ENCODE measurements around the gene SETDB1.
A peak's percentile ranks its signal among the peaks of the same experiment; 100 is the strongest.

Gene SETDB1

DNA sequence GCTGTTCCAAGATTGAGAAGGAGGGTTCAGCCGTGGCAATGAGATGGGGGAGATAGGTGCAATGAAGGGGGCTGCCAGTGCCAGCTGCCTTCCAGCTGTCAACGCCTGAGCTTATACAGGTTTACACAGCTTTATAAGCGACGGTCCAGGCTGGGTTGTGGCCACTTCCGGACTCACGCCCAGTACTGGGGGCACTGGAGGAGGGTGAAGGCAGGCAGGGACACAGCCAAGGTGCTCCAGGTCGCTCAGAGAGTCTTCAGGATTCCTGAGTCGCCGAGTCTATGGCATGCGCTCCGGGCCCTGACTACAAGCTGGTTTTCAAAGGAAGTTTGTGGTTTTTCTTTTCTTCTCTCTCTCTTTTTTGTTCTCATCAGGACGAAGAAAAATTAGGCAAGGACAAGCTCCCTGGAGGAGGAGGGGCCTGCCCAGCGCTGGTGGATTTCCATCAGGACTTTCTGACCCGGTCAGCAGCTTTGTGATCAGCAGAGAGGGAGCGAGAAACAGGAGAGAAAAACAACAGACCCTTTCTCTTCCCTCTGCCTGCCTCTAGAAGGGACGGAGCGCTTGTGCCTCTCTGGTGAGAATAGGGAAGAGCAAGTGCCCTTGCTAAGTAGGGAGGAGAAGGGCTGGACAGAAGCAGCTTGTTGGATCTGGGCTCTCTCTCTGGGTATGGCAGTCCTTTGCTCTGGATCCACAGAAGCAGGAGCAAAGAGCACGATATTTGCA lies 80.3 kb downstream of the SETDB1 start, which contains the start of gene MINDY1:
MINDY1 (minus strand) TSS at position 576 of the 726 bp plus-strand sequence. CDS start 4,285 bp downstream, outside the sequence.
- no peaks in the 10 kb centered on the region for H3K27me3 ChIP-seq (ENCODE audit: control insufficient read depth, insufficient read depth, low read length)
- H3K4me2 ChIP-seq (ENCODE audit: low read length), result peak within 1 kb of the TSS; percentile 63
- H3K27ac ChIP-seq, result peak within 1 kb of the TSS; percentile 95
- H3K9me3 ChIP-seq (ENCODE audit: control insufficient read depth, low read length), result no peaks in the 10 kb centered on the region
- H3K4me3 ChIP-seq (ENCODE audit: low read depth, low read length), result peak within 1 kb of the TSS; percentile 79
- peaks cover 5% of the 10 kb centered on the region for H3K79me2 ChIP-seq
- peaks cover 11% of the 10 kb centered on the region for H3K4me1 ChIP-seq
- TF ChIP-seq, protein P1, sequence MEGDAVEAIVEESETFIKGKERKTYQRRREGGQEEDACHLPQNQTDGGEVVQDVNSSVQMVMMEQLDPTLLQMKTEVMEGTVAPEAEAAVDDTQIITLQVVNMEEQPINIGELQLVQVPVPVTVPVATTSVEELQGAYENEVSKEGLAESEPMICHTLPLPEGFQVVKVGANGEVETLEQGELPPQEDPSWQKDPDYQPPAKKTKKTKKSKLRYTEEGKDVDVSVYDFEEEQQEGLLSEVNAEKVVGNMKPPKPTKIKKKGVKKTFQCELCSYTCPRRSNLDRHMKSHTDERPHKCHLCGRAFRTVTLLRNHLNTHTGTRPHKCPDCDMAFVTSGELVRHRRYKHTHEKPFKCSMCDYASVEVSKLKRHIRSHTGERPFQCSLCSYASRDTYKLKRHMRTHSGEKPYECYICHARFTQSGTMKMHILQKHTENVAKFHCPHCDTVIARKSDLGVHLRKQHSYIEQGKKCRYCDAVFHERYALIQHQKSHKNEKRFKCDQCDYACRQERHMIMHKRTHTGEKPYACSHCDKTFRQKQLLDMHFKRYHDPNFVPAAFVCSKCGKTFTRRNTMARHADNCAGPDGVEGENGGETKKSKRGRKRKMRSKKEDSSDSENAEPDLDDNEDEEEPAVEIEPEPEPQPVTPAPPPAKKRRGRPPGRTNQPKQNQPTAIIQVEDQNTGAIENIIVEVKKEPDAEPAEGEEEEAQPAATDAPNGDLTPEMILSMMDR (IDR thresholded peaks at IDR 0.05), result peak; percentile 47
- H2AFZ ChIP-seq, result peak within 1 kb of the TSS; percentile 85
- no peaks in the 10 kb centered on the region for H3K36me3 ChIP-seq (ENCODE audit: control insufficient read depth, insufficient read depth, low read length)
- H3K9ac ChIP-seq, result peak within 1 kb of the TSS; percentile 37

DNA sequence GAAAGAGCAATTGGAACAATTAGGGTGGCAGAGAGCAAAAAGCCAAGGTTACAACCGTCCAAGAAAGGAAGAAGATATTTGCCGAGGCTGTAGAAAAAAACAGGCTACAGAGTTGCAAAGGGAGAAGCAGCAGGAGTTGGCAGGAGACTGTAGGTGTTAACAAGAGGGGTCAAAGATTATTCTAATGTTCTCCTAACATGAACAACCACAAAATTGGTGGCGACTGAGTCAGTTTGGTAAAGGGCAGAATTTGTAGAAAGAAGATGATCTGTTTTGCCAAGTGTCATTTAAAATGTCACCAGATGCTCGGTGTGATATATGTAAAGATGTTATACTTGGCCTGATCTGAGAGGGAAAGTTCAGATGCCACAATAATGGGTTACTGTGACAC lies 81.7 kb downstream of the SETDB1 start:
- no peaks in the 10 kb centered on the region for H3K27me3 ChIP-seq (ENCODE audit: control insufficient read depth, insufficient read depth, low read length)
- H3K79me2 ChIP-seq, result peaks cover 5% of the 10 kb centered on the region
- peak overlapping the region; percentile 37 for H3K9ac ChIP-seq
- H2AFZ ChIP-seq, result peak overlapping the region; percentile 82
- H3K4me1 ChIP-seq, result peaks cover 11% of the 10 kb centered on the region
- H3K9me3 ChIP-seq (ENCODE audit: control insufficient read depth, low read length), result no peaks in the 10 kb centered on the region
- H3K36me3 ChIP-seq (ENCODE audit: control insufficient read depth, insufficient read depth, low read length), result no peaks in the 10 kb centered on the region
- TF ChIP-seq, protein P1 (IDR thresholded peaks at IDR 0.05), result no peak
- H3K27ac ChIP-seq, result peak overlapping the region; percentile 95
- H3K4me3 ChIP-seq (ENCODE audit: low read depth, low read length), result peak overlapping the region; percentile 79
- peak overlapping the region; percentile 63 for H3K4me2 ChIP-seq (ENCODE audit: low read length)

DNA sequence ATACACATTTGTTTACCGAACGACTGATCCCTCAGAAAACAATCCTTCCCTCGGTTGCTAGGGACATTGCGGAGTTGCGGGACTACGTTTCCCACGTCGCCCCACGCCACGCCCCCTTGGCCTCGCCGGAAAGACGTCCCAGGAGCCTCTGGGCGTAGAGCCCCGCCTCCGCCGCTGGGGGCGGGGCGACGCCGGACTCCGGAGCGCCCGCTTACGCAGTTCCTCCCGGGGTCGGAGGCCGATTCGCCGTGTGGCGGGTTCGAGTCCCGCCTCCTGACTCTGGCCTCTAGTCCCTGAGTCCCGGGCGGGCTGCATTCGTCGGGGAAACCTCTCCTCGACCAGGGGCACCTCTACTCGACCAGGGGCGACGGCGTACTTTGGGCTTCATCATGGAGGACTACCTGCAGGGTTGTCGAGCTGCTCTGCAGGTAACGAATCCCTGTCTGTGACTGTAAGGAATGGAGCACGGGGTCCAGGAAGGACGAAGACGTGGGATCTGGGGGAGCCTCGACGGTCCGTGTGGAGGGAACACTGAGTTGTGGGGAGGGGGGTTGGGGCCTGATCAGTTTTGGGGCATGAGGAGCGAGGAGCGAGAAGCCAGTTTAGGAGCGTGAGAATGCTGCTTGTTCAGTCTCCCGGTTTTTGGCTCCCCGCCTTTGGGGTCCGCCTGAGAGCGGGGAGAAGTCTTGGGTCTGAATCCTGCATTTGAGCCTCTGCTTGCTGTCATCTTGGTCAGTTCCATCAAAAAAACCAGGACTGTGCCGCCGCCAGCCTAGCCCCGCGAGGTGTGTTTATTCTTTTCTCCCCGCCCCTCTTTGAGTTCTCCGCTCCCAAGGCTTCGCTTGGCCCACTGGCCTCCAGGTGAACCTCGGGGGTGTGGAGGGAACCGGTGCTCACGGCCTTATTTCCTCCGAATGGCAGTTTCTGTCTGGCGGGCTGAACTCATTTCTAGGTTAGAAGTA lies 82.4 kb downstream of the SETDB1 start, which contains the start of gene PRUNE1:
PRUNE1 (plus strand) TSS at position 206 of the 962 bp plus-strand sequence; CDS start at position 390, 184 bp downstream.
- H3K4me2 ChIP-seq (ENCODE audit: low read length), result peak within 1 kb of the TSS; percentile 81
- TF ChIP-seq, protein P1 (IDR thresholded peaks at IDR 0.05), result no peak
- peak within 1 kb of the TSS; percentile 83 for H2AFZ ChIP-seq
- no peaks in the 10 kb centered on the region for H3K27me3 ChIP-seq (ENCODE audit: control insufficient read depth, insufficient read depth, low read length)
- H3K9me3 ChIP-seq (ENCODE audit: control insufficient read depth, low read length), result no peaks in the 10 kb centered on the region
- peak within 1 kb of the TSS; percentile 53 for H3K9ac ChIP-seq
- H3K36me3 ChIP-seq (ENCODE audit: control insufficient read depth, insufficient read depth, low read length), result no peaks in the 10 kb centered on the region
- peaks cover 15% of the 10 kb centered on the region for H3K4me1 ChIP-seq
- H3K79me2 ChIP-seq, result peaks cover 5% of the 10 kb centered on the region
- peak within 1 kb of the TSS; percentile 95 for H3K27ac ChIP-seq
- H3K4me3 ChIP-seq (ENCODE audit: low read depth, low read length), result peak within 1 kb of the TSS; percentile 79

DNA sequence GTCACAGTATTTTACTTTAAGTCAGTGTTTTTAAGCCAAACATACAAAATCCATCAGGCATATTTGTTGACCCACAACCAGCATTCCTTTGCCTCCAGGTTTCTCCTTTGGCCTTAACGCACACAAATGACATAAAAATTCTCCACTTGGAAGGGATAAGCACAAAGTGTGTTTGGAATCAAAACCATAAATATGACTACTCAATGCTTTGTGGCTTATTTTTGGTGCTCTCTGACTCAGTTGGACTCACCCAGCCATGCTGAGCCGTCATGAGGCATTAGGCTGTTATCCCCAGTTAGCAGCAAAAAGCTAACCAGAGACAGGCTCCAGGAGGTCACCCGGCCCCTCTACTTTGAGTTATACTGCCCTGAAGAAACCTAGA lies 83.0 kb downstream of the SETDB1 start:
- TF ChIP-seq, protein P1 (IDR thresholded peaks at IDR 0.05), result no peak
- Histone ChIP-seq H3K27me3 (ENCODE audit: control insufficient read depth, insufficient read depth, low read length) (no peaks in the 10 kb centered on the region), H3K27ac (peak overlapping the region; percentile 95), H3K9me3 (ENCODE audit: control insufficient read depth, low read length) (no peaks in the 10 kb centered on the region), H2AFZ (peak overlapping the region; percentile 33), H3K4me3 (ENCODE audit: low read depth, low read length) (peak overlapping the region; percentile 79), H3K36me3 (ENCODE audit: control insufficient read depth, insufficient read depth, low read length) (no peaks in the 10 kb centered on the region), H3K4me1 (peaks cover 15% of the 10 kb centered on the region), H3K79me2 (peaks cover 1% of the 10 kb centered on the region), H3K4me2 (ENCODE audit: low read length) (peak overlapping the region; percentile 81), H3K9ac (no peak overlapping the region)
